Stimulated activated effector memory CD8-positive, alpha-beta T cell treated with anti-CD3 and anti-CD28 coated beads, Interleukin-12 subunit alpha, Interleukin-12 subunit beta, amount 100 ng/mL, for 72 hours (primary cell): ENCODE measurements around the gene PXN.

Experiments
- ATAC-seq: fragments of 150-1000 bp; cut with Tn5 transposase; 2 replicates; pipeline ENCODE4 v1.10.0; 2021
- DNase-seq, 2 donors: peaks; one replicate each; pipeline ENCODE4 v3.0.0; 2021 to 2022; ENCODE audit warnings: low spot score in 2 of 2
- H3K27ac Mint-ChIP-seq: one replicate; pipeline ENCODE4 v1.8.0; 2022; ENCODE audit warnings: mild to moderate bottlenecking, mixed read lengths
- H3K36me3 Mint-ChIP-seq: one replicate; pipeline ENCODE4 v1.8.0; 2022; ENCODE audit warnings: mild to moderate bottlenecking, mixed read lengths
- H3K4me1 Mint-ChIP-seq: one replicate; pipeline ENCODE4 v1.8.0; 2022; ENCODE audit warnings: mixed read lengths
- H3K4me3 Mint-ChIP-seq: one replicate; pipeline ENCODE4 v1.8.0; 2022; ENCODE audit warnings: mild to moderate bottlenecking, mixed read lengths
- H3K9me3 Mint-ChIP-seq: one replicate; pipeline ENCODE4 v1.8.0; 2022; ENCODE audit warnings: mixed read lengths

PXN gene

GRCh38 chr12:120227233-120228040, 38.1 kb downstream of the PXN start:
- ATAC-seq (no peak), DNase-seq (no peak)
- Mint-ChIP-seq H3K27ac (peak overlapping the region; percentile 95), H3K36me3 (peaks cover 34% of the 10 kb centered on the region), H3K9me3 (no peaks in the 10 kb centered on the region), H3K4me1 (peaks cover 81% of the 10 kb centered on the region), H3K4me3 (no peak overlapping the region)

- peak overlapping the region; percentile 51 for H3K4me3 Mint-ChIP-seq
- ATAC-seq (peak; percentile 9), DNase-seq (no peak)
- H3K36me3 Mint-ChIP-seq: peaks cover 47% of the 10 kb centered on the region
- peaks cover 67% of the 10 kb centered on the region for H3K4me1 Mint-ChIP-seq
- H3K9me3 Mint-ChIP-seq: no peaks in the 10 kb centered on the region
- H3K27ac Mint-ChIP-seq: peak overlapping the region; percentile 95
Observed at GRCh38 chr12:120225852-120226640, 39.5 kb downstream of the PXN start.

GRCh38 chr12:120225200-120225558, 40.4 kb downstream of the PXN start:
- ATAC-seq (no peak), DNase-seq (no peak)
- H3K4me3 Mint-ChIP-seq: peak overlapping the region; percentile 51
- H3K4me1 Mint-ChIP-seq: peaks cover 58% of the 10 kb centered on the region
- peaks cover 55% of the 10 kb centered on the region for H3K36me3 Mint-ChIP-seq
- peak overlapping the region; percentile 95 for H3K27ac Mint-ChIP-seq
- H3K9me3 Mint-ChIP-seq: no peaks in the 10 kb centered on the region

DNA sequence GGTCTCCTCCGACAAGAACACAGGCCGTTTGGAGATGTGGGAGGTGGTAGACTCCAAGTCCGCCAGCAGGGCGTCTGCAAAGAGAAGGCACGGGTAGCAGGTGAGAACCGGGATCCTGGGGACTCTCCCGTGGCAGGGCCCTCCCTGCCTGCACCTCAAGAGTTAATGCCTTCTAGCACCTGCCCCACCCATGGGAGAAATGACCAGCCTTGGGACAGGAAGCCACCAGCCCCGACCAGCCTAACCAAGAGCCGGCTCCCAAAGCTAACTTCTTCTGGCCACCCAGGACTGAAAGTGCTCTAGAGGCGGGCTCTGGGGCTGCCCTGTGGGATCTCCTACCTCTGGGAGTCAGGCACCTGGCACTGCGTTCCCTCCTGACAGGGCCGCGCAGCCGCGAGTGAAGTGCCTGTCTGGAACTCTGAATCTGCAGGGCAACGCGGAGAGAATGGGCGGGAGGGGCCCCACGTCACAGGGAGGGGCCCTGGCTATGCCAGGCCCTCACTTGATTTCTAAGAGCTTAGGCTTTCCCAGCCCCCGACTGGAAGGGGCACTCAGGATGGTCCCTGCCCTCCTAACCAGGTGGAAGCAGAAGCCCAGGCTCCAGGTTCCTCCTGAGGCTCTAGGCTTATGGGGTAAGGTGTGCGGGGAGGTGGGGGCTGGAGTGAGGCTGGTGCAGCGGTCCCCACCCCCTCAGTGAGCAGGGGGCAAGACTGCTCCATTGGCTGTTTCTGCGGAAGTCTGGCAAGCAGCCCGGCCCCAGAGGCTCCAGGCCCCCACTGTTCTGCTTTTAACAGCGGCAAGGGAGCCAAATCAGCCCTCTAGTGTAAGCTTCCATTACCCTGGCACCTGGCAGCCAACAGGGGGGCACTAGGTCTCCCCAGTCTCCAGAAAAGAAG, 41.0 kb downstream of the PXN start:
- ATAC-seq (no peak), DNase-seq (no peak)
- H3K36me3 Mint-ChIP-seq: peaks cover 61% of the 10 kb centered on the region
- H3K9me3 Mint-ChIP-seq: no peaks in the 10 kb centered on the region
- H3K4me1 Mint-ChIP-seq: peaks cover 52% of the 10 kb centered on the region
- peak overlapping the region; percentile 95 for H3K27ac Mint-ChIP-seq
- H3K4me3 Mint-ChIP-seq: no peak overlapping the region

- Mint-ChIP-seq H3K4me1 (peaks cover 43% of the 10 kb centered on the region), H3K4me3 (no peak overlapping the region), H3K27ac (peak overlapping the region; percentile 88), H3K9me3 (no peaks in the 10 kb centered on the region), H3K36me3 (peaks cover 70% of the 10 kb centered on the region)
- ATAC-seq (no peak), DNase-seq (no peak)
Observed at GRCh38 chr12:120223458-120224303, 41.8 kb downstream of the PXN start.

GRCh38 chr12:120222288-120222832, 43.2 kb downstream of the PXN start:
- ATAC-seq (no peak), DNase-seq (no peak)
- Mint-ChIP-seq H3K9me3 (no peaks in the 10 kb centered on the region), H3K27ac (peak overlapping the region; percentile 88), H3K4me3 (no peak overlapping the region), H3K4me1 (peaks cover 30% of the 10 kb centered on the region), H3K36me3 (peaks cover 82% of the 10 kb centered on the region)

DNA sequence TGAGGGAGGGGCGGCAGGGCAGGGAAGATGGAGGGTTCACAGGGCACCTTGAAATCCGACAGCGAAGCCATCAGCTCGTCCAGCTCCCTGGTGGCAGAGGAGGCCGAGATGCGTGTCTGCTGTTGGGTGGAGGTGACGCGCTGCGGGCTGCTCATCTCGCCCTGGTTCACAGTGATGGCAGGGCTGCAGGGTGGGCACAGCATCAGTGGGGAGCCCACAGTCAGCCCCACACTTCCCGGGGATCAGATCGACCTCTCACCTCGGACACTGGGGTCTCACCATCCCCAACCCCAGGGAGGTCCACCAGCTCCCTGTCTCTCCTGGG, 44.0 kb downstream of the PXN start:
- no peak overlapping the region for H3K27ac Mint-ChIP-seq
- ATAC-seq: no peak
- DNase-seq: no peak
- H3K9me3 Mint-ChIP-seq: no peaks in the 10 kb centered on the region
- H3K36me3 Mint-ChIP-seq: peaks cover 82% of the 10 kb centered on the region
- peaks cover 29% of the 10 kb centered on the region for H3K4me1 Mint-ChIP-seq
- no peak overlapping the region for H3K4me3 Mint-ChIP-seq

- H3K36me3 Mint-ChIP-seq: peaks cover 82% of the 10 kb centered on the region
- no peaks in the 10 kb centered on the region for H3K9me3 Mint-ChIP-seq
- peaks cover 24% of the 10 kb centered on the region for H3K4me1 Mint-ChIP-seq
- no peak for DNase-seq
- ATAC-seq: no peak
- H3K4me3 Mint-ChIP-seq: no peak overlapping the region
- peak overlapping the region; percentile 80 for H3K27ac Mint-ChIP-seq
Observed at GRCh38 chr12:120220838-120221575, 44.5 kb downstream of the PXN start.

DNA sequence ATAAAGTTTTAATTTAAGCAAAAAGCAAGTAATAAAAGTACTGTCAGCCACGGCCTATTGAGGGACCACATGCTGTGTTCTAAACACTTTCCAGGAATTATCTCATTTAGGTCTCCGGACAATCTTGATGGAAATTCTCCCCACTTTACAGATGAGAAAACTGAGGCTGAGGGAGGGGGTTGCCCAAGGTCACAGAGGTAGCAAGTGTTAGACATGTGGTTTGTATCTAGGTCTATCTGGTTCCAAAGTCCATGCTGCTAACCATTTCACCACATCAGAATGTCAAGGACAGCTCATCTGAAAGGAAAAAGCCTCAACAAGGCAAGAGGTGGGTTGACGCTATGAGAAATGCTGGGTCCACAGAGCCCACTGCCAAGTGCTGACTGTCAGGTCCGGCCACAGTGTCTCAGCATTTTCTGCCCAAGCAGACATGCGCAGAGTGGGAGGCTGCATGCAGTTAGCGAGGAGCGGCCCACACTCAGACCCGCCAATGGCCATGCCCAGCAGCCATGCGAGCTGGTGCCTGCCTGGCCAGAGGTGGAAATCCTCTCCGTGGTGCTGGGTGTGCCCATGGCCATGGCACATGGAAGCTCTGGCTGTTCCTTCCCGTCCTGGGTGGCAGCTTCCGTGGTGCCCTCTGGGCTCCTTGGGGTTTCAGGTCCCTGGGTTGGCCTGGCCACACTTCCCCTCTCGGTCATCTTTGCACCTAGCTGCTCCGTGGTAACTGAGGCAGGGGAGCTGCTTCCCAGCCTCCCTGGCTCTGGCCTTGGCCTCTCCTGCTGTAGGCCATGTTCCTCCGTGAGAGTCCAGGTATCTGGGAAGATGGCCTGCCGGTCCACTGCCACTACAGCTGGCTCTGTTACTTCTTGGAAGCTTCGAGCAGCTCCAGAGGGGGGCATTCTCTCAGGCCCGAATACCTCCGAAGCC, 46.6 kb downstream of the PXN start:
- H3K4me1 Mint-ChIP-seq: peaks cover 13% of the 10 kb centered on the region
- DNase-seq: no peak
- H3K9me3 Mint-ChIP-seq: no peaks in the 10 kb centered on the region
- peaks cover 84% of the 10 kb centered on the region for H3K36me3 Mint-ChIP-seq
- no peak for ATAC-seq
- peak overlapping the region; percentile 72 for H3K27ac Mint-ChIP-seq
- H3K4me3 Mint-ChIP-seq: no peak overlapping the region

GRCh38 chr12:120216742-120217605, 48.6 kb downstream of the PXN start:
- Mint-ChIP-seq H3K4me1 (peaks cover under 1% of the 10 kb centered on the region), H3K9me3 (no peaks in the 10 kb centered on the region), H3K36me3 (peaks cover 80% of the 10 kb centered on the region), H3K27ac (no peak overlapping the region), H3K4me3 (no peak overlapping the region)
- DNase-seq (no peak), ATAC-seq (no peak)

DNA sequence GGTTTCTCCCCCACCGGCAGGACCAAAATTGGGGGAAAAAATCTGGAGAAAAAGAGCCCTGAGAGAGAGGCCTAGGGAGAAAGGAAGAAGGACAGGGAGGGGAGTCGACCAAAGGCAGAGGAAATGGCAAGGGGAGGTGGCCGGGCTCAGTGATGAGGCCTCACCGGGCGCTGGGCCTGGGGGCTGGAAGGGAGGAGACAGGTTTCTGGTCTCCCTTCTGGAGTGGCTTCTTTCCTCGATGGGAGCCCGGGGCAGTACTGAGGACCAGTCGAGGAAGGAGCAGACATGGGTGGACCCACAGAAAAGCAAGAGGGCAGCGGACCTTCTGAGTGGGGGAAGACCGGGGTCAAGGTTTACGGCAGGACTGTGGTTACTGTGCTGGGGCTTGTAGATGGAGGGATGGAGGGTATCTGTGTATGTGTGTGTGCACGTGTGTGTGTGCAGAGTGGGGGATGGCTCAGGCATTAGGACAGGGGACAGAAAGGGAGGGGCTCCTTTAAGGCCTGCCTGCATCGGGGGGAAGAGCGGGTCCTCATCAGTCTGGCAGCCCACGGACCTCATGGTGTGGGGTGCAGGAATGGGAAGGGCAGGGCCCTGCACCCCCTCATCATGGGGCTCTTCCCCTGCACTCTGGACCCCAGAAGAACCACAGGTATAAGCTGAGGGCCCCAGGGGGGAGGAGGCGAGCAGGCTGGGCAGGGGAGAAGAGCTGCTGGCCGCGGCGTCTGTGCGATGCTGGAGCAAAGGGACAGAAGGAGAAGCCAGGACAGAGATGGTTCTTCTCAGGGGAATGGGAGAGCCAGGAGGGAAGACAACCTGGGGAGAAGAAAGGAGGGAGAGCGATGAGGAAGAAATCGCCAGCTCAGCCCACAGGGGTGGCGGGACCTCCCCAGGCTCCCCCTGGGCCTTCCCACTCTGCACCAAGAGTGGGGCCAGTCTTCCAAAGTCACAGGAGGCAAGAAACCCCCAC, 49.5 kb downstream of the PXN start:
- Mint-ChIP-seq H3K4me1 (peaks cover 8% of the 10 kb centered on the region), H3K36me3 (peaks cover 81% of the 10 kb centered on the region), H3K9me3 (no peaks in the 10 kb centered on the region), H3K4me3 (no peak overlapping the region), H3K27ac (peak overlapping the region; percentile 80)
- no peak for DNase-seq
- no peak for ATAC-seq
